Loucy (cell line): ENCODE data around the gene IGF1R.

ENCODE experiments used
- H2AFZ ChIP-seq: fragments of 200-600 bp; sonication (generic); 2 replicates; pipeline ENCODE4 v1.6.0; 2016; ENCODE audit warnings: antibody characterized with exemption, mild to moderate bottlenecking, low read length, moderate library complexity
- H3F3A ChIP-seq: fragments of 200-600 bp; 2 replicates; pipeline ENCODE4 v1.6.0; 2016; ENCODE audit warnings: antibody characterized with exemption, low read depth, mild to moderate bottlenecking
- H3K27me3 ChIP-seq: fragments of 200-600 bp; sonication (generic); 2 replicates; pipeline ENCODE4 v1.6.1; 2014; ENCODE audit warnings: low read length, mild to moderate bottlenecking; ENCODE audit not compliant: insufficient read depth, poor library complexity, severe bottlenecking
- H3K36me3 ChIP-seq: fragments of 200-600 bp; sonication (generic); 2 replicates; pipeline ENCODE4 v1.6.1; 2016; ENCODE audit warnings: low read length; ENCODE audit not compliant: insufficient read depth
- H3K4me1 ChIP-seq: fragments of 200-600 bp; sonication (generic); 2 replicates; pipeline ENCODE4 v1.5.1; 2014; ENCODE audit warnings: low read length, mild to moderate bottlenecking; ENCODE audit not compliant: insufficient read depth, poor library complexity, severe bottlenecking
- H3K4me2 ChIP-seq: fragments of 200-600 bp; sonication (generic); 2 replicates; pipeline ENCODE4 v1.6.0; 2014; ENCODE audit warnings: antibody characterized with exemption, low read length, low read depth, mild to moderate bottlenecking; ENCODE audit not compliant: poor library complexity, severe bottlenecking
- H3K4me3 ChIP-seq: fragments of 200-600 bp; sonication (generic); 2 replicates; pipeline ENCODE4 v1.5.1; 2014; ENCODE audit warnings: low read length, mild to moderate bottlenecking, mixed read lengths; ENCODE audit not compliant: poor library complexity, severe bottlenecking
- H3K79me2 ChIP-seq: fragments of 200-600 bp; sonication (generic); 2 replicates; pipeline ENCODE4 v1.6.1; 2014; ENCODE audit warnings: low read length; ENCODE audit not compliant: insufficient read depth
- H3K9ac ChIP-seq: fragments of 200-600 bp; sonication (generic); 2 replicates; pipeline ENCODE4 v1.6.0; 2014; ENCODE audit warnings: mild to moderate bottlenecking, low read depth, low read length, moderate library complexity; ENCODE audit not compliant: poor library complexity, severe bottlenecking
- H3K9me2 ChIP-seq: fragments of 200-600 bp; sonication (generic); replicated peaks from 2 replicates; pipeline ENCODE4 v1.6.1; 2016; ENCODE audit warnings: low read depth, low read length, mixed read lengths
- H3K9me3 ChIP-seq: fragments of 200-600 bp; sonication (generic); 2 replicates; pipeline ENCODE4 v1.6.1; 2014; ENCODE audit warnings: mild to moderate bottlenecking, antibody characterized with exemption, low read length, low read depth; ENCODE audit not compliant: insufficient read depth
- H4K20me1 ChIP-seq: fragments of 200-600 bp; sonication (generic); 2 replicates; pipeline ENCODE4 v1.6.0; 2014; ENCODE audit warnings: antibody characterized with exemption, low read length, mild to moderate bottlenecking; ENCODE audit not compliant: insufficient read depth, poor library complexity, severe bottlenecking
- CTCF ChIP-seq: fragments of 200-600 bp; sonication (generic); conservative IDR thresholded peaks from 2 replicates; pipeline ENCODE4 v1.5.1; 2014; ENCODE audit warnings: mild to moderate bottlenecking, antibody characterized with exemption, low read length
- EZH2phosphoT487 ChIP-seq: fragments of 200-600 bp; IDR thresholded peaks from 2 replicates; pipeline ENCODE4 v1.6.1; 2018; ENCODE audit warnings: antibody characterized with exemption, mild to moderate bottlenecking, moderate library complexity, borderline replicate concordance

The IGF1R gene

GRCh38 chr15:98625614-98626013, 22.7 kb upstream of the IGF1R start:
- Histone ChIP-seq H3K36me3 (no peaks in the 10 kb centered on the region), H3K9me2 (no peaks in the 10 kb centered on the region), H3K27me3 (peaks cover 38% of the 10 kb centered on the region), H3K9ac (no peak overlapping the region), H2AFZ (no peak overlapping the region), H3F3A (no peaks in the 10 kb centered on the region), H3K4me3 (no peak overlapping the region), H3K4me2 (no peak overlapping the region), H3K79me2 (no peaks in the 10 kb centered on the region), H3K9me3 (no peaks in the 10 kb centered on the region), H3K4me1 (no peaks in the 10 kb centered on the region), H4K20me1 (no peaks in the 10 kb centered on the region)
- TF ChIP-seq EZH2phosphoT487 (no peak), CTCF (no peak)

- Histone ChIP-seq H3K36me3 (no peaks in the 10 kb centered on the region), H3K27me3 (peaks cover 32% of the 10 kb centered on the region), H3K9ac (no peak overlapping the region), H4K20me1 (no peaks in the 10 kb centered on the region), H3K4me3 (no peak overlapping the region), H3K4me2 (no peak overlapping the region), H3K79me2 (no peaks in the 10 kb centered on the region), H3F3A (no peaks in the 10 kb centered on the region), H2AFZ (no peak overlapping the region), H3K4me1 (no peaks in the 10 kb centered on the region), H3K9me2 (no peaks in the 10 kb centered on the region), H3K9me3 (no peaks in the 10 kb centered on the region)
- TF ChIP-seq CTCF = no peak
- TF ChIP-seq EZH2phosphoT487 = no peak
Measured at GRCh38 chr15:98626153-98626552, 22.2 kb upstream of the IGF1R start.

- Histone ChIP-seq H2AFZ (no peak overlapping the region), H3K9me3 (no peaks in the 10 kb centered on the region), H3K4me2 (no peak overlapping the region), H3K4me1 (no peaks in the 10 kb centered on the region), H3K79me2 (no peaks in the 10 kb centered on the region), H3F3A (no peaks in the 10 kb centered on the region), H3K9me2 (no peaks in the 10 kb centered on the region), H4K20me1 (no peaks in the 10 kb centered on the region), H3K9ac (no peak overlapping the region), H3K4me3 (no peak overlapping the region), H3K27me3 (peaks cover 12% of the 10 kb centered on the region), H3K36me3 (no peaks in the 10 kb centered on the region)
- TF ChIP-seq CTCF (no peak), EZH2phosphoT487 (no peak)
Measured at GRCh38 chr15:98628216-98628615, 20.1 kb upstream of the IGF1R start.
